Loucy (cell line): ENCODE measurements around the gene UBALD2.

Experiments used
- H2AFZ ChIP-seq: fragments of 200-600 bp; sonication (generic); 2 replicates; pipeline ENCODE4 v1.6.0; 2016; ENCODE audit warnings: antibody characterized with exemption, mild to moderate bottlenecking, low read length, moderate library complexity
- H3F3A ChIP-seq: fragments of 200-600 bp; 2 replicates; pipeline ENCODE4 v1.6.0; 2016; ENCODE audit warnings: antibody characterized with exemption, low read depth, mild to moderate bottlenecking
- H3K27me3 ChIP-seq: fragments of 200-600 bp; sonication (generic); 2 replicates; pipeline ENCODE4 v1.6.1; 2014; ENCODE audit warnings: low read length, mild to moderate bottlenecking; ENCODE audit not compliant: insufficient read depth, poor library complexity, severe bottlenecking
- H3K36me3 ChIP-seq: fragments of 200-600 bp; sonication (generic); 2 replicates; pipeline ENCODE4 v1.6.1; 2016; ENCODE audit warnings: low read length; ENCODE audit not compliant: insufficient read depth
- H3K4me1 ChIP-seq: fragments of 200-600 bp; sonication (generic); 2 replicates; pipeline ENCODE4 v1.5.1; 2014; ENCODE audit warnings: low read length, mild to moderate bottlenecking; ENCODE audit not compliant: insufficient read depth, poor library complexity, severe bottlenecking
- H3K4me2 ChIP-seq: fragments of 200-600 bp; sonication (generic); 2 replicates; pipeline ENCODE4 v1.6.0; 2014; ENCODE audit warnings: antibody characterized with exemption, low read length, low read depth, mild to moderate bottlenecking; ENCODE audit not compliant: poor library complexity, severe bottlenecking
- H3K4me3 ChIP-seq: fragments of 200-600 bp; sonication (generic); 2 replicates; pipeline ENCODE4 v1.5.1; 2014; ENCODE audit warnings: low read length, mild to moderate bottlenecking, mixed read lengths; ENCODE audit not compliant: poor library complexity, severe bottlenecking
- H3K79me2 ChIP-seq: fragments of 200-600 bp; sonication (generic); 2 replicates; pipeline ENCODE4 v1.6.1; 2014; ENCODE audit warnings: low read length; ENCODE audit not compliant: insufficient read depth
- H3K9ac ChIP-seq: fragments of 200-600 bp; sonication (generic); 2 replicates; pipeline ENCODE4 v1.6.0; 2014; ENCODE audit warnings: mild to moderate bottlenecking, low read depth, low read length, moderate library complexity; ENCODE audit not compliant: poor library complexity, severe bottlenecking
- H3K9me2 ChIP-seq: fragments of 200-600 bp; sonication (generic); replicated peaks from 2 replicates; pipeline ENCODE4 v1.6.1; 2016; ENCODE audit warnings: low read depth, low read length, mixed read lengths
- H3K9me3 ChIP-seq: fragments of 200-600 bp; sonication (generic); 2 replicates; pipeline ENCODE4 v1.6.1; 2014; ENCODE audit warnings: mild to moderate bottlenecking, antibody characterized with exemption, low read length, low read depth; ENCODE audit not compliant: insufficient read depth
- H4K20me1 ChIP-seq: fragments of 200-600 bp; sonication (generic); 2 replicates; pipeline ENCODE4 v1.6.0; 2014; ENCODE audit warnings: antibody characterized with exemption, low read length, mild to moderate bottlenecking; ENCODE audit not compliant: insufficient read depth, poor library complexity, severe bottlenecking
- EZH2phosphoT487 ChIP-seq: fragments of 200-600 bp; IDR thresholded peaks from 2 replicates; pipeline ENCODE4 v1.6.1; 2018; ENCODE audit warnings: antibody characterized with exemption, mild to moderate bottlenecking, moderate library complexity, borderline replicate concordance
- TF ChIP-seq, protein P1 (sequence below): fragments of 200-600 bp; sonication (generic); conservative IDR thresholded peaks from 2 replicates; pipeline ENCODE4 v1.5.1; 2014; ENCODE audit warnings: mild to moderate bottlenecking, antibody characterized with exemption, low read length

The UBALD2 gene

DNA sequence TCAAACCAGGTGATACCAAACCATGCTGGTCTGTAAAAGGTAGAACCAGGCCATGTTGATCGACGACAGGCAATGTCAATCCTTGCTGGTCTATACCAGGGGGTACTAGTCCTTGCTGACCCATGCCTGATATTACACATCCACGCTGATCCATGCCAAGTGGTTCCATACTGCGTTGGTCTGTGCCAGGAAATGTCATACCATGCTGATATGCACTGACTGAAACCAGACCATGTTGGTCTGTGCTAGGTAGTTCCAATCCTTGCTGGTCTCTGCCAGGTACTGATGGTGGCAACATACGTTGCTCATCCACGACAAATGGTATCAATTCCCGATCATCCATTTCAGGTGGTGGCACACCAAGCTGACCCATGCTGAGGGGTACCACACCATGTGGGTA, 28.0 kb downstream of the UBALD2 start:
- Histone ChIP-seq H4K20me1 (no peaks in the 10 kb centered on the region), H3K4me3 (no peak overlapping the region), H2AFZ (no peak overlapping the region), H3K36me3 (no peaks in the 10 kb centered on the region), H3K79me2 (no peaks in the 10 kb centered on the region), H3K9me3 (no peaks in the 10 kb centered on the region), H3K4me1 (no peaks in the 10 kb centered on the region), H3K9me2 (no peaks in the 10 kb centered on the region), H3K27me3 (no peaks in the 10 kb centered on the region), H3K4me2 (no peak overlapping the region), H3F3A (no peaks in the 10 kb centered on the region), H3K9ac (no peak overlapping the region)
- TF ChIP-seq, protein P1, sequence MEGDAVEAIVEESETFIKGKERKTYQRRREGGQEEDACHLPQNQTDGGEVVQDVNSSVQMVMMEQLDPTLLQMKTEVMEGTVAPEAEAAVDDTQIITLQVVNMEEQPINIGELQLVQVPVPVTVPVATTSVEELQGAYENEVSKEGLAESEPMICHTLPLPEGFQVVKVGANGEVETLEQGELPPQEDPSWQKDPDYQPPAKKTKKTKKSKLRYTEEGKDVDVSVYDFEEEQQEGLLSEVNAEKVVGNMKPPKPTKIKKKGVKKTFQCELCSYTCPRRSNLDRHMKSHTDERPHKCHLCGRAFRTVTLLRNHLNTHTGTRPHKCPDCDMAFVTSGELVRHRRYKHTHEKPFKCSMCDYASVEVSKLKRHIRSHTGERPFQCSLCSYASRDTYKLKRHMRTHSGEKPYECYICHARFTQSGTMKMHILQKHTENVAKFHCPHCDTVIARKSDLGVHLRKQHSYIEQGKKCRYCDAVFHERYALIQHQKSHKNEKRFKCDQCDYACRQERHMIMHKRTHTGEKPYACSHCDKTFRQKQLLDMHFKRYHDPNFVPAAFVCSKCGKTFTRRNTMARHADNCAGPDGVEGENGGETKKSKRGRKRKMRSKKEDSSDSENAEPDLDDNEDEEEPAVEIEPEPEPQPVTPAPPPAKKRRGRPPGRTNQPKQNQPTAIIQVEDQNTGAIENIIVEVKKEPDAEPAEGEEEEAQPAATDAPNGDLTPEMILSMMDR = no peak
- no peak for TF ChIP-seq EZH2phosphoT487

DNA sequence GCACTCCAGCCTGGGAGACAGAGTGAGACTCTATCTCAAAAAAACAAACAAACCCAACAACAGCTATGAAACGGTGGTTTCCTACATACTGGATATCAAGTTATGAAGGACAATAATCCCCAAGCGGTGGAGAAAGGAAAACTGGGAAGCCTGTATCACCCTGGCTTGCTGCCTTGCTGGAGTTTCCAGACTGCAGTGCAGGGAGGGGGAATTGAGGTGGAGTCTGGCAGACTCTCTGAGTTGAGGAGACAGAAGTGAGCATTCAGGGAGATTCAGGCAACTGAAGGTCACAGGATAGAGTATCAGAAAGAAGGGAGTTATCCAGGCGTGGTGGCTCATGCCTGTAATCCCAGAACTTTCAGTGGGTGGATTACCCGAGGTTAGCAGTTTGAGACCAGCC, 31.0 kb downstream of the UBALD2 start:
- H3K9ac ChIP-seq = no peak overlapping the region
- H3K4me1 ChIP-seq = no peaks in the 10 kb centered on the region
- TF ChIP-seq, protein P1 = no peak
- no peak for TF ChIP-seq EZH2phosphoT487
- H3K9me3 ChIP-seq = no peaks in the 10 kb centered on the region
- H3K79me2 ChIP-seq = no peaks in the 10 kb centered on the region
- no peaks in the 10 kb centered on the region for H3K36me3 ChIP-seq
- H3K4me3 ChIP-seq = no peak overlapping the region
- no peak overlapping the region for H3K4me2 ChIP-seq
- H3K27me3 ChIP-seq = no peaks in the 10 kb centered on the region
- H2AFZ ChIP-seq = no peak overlapping the region
- no peaks in the 10 kb centered on the region for H4K20me1 ChIP-seq
- no peaks in the 10 kb centered on the region for H3K9me2 ChIP-seq
- no peaks in the 10 kb centered on the region for H3F3A ChIP-seq

DNA sequence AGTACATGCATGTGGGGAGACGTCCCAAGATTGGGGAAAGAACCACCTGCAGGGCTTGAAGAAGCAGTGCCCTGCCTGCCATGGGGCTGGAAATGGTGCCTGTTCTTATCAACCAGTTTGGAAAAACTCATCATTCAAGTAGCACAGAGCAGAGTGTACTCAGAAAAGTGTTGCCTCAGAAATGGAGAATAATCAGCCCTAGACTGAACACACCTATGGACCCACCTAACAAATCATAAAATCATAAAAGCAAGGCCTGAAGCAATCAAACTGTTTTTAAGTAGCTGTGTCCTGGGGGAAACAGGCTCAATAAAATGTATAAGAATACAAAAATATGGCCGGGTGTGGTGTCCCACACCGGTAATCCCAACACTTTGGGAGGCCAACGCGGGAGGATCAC, 31.7 kb downstream of the UBALD2 start:
- Histone ChIP-seq H3F3A (no peaks in the 10 kb centered on the region), H3K4me1 (no peaks in the 10 kb centered on the region), H3K9ac (no peak overlapping the region), H3K9me3 (no peaks in the 10 kb centered on the region), H3K4me2 (no peak overlapping the region), H4K20me1 (no peaks in the 10 kb centered on the region), H3K27me3 (no peaks in the 10 kb centered on the region), H3K79me2 (no peaks in the 10 kb centered on the region), H3K9me2 (no peaks in the 10 kb centered on the region), H3K36me3 (no peaks in the 10 kb centered on the region), H3K4me3 (no peak overlapping the region), H2AFZ (no peak overlapping the region)
- TF ChIP-seq EZH2phosphoT487 = no peak
- TF ChIP-seq, protein P1 = no peak
